GM20000 (cell line): Measurements from ENCODE around the gene KDR.

Source experiments
- DNase-seq: peaks from one replicate; pipeline ENCODE4 v3.0.0; 2012; ENCODE audit warnings: low spot score
- TF ChIP-seq, protein P1 (sequence below): IDR thresholded peaks from 2 replicates; pipeline ENCODE4 v1.5.1; 2012; ENCODE audit warnings: mild to moderate bottlenecking, control low read depth; ENCODE audit errors: extremely low read depth, missing control alignments

The KDR gene

DNA sequence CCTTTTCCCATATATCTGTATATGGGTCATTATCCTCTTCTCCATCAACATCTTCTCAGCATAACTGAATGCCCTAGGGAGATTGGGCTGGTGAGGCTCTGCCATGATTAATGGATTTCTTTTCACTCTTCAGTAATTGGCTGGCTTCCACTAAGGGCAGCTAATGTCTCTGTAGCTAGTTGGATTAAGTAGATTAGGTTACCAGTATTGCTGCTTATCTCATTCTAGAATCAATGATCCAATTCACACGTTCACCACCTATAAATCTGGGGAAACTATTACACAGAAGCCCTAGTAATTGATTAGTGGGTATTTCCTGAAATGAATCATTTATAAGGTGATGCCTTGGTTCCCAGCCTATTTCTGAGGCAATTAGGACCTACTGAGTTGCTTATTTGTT, 94.8 kb downstream of the KDR start:
- DNase-seq = no peak
- TF ChIP-seq, protein P1, sequence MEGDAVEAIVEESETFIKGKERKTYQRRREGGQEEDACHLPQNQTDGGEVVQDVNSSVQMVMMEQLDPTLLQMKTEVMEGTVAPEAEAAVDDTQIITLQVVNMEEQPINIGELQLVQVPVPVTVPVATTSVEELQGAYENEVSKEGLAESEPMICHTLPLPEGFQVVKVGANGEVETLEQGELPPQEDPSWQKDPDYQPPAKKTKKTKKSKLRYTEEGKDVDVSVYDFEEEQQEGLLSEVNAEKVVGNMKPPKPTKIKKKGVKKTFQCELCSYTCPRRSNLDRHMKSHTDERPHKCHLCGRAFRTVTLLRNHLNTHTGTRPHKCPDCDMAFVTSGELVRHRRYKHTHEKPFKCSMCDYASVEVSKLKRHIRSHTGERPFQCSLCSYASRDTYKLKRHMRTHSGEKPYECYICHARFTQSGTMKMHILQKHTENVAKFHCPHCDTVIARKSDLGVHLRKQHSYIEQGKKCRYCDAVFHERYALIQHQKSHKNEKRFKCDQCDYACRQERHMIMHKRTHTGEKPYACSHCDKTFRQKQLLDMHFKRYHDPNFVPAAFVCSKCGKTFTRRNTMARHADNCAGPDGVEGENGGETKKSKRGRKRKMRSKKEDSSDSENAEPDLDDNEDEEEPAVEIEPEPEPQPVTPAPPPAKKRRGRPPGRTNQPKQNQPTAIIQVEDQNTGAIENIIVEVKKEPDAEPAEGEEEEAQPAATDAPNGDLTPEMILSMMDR = no peak

DNA sequence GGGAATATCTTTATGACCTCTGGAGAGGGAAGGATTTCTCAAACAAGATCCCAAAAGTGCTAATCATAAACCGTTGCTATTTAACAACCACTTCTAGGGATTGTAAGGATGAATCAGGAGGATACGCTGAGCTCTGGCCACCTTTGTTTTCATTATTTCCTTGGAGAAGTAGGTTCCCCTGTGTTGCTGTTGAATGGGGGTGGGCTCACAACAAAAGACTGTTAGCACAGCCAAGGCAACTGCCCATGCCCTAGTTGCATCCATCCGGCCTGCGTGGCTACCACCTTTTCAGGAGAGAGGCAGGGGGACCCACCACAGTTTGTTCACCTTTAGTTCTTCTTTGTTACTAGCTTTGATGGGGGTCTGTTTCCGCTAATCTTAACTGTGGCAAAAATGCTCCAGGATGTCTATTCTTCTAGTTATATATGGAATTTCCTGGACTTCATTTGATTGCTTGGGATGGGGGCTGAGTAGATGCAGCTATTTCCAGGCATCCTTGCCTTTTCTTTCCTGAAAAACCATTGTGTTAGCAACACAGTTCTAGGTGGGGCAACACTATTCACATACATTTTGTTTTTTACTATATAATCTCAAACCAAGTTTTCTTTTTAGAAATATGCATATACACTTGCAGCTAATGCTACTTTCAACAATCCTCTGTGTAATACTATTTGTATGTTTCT, 95.4 kb downstream of the KDR start:
- TF ChIP-seq, protein P1 = no peak
- no peak for DNase-seq

DNA sequence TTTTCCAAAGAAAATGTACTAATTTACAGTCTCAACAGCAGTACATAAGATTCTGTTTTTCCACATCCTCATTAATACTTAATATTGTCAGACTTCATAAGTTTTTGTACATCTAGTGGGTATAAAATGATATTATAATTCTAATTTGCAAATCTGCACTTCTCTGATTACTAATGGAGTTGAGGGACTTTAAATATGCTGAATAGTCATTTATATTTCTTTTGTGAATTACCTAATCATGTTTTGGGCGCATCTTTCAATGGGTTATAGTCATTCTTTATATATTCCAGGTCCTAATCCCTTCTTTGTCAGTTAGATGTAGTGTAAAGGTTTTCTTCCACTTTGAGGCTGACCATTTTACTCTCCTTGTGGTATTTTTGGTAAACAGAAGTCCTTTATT, 96.1 kb downstream of the KDR start:
- TF ChIP-seq, protein P1 = no peak
- DNase-seq = no peak
